ENCODE results near the gene PLCZ1. TPM values are rescaled to one million over a fixed set of nuclear protein-coding genes. Genes with fewer than 3 reads are reported as not detected.

Gene PLCZ1
- total and polyA plus RNA-seq, 9 of the 15 experiments (the other 6 are each of a cell fraction or from before 2014, with no cell fraction given), result not detected

DNA sequence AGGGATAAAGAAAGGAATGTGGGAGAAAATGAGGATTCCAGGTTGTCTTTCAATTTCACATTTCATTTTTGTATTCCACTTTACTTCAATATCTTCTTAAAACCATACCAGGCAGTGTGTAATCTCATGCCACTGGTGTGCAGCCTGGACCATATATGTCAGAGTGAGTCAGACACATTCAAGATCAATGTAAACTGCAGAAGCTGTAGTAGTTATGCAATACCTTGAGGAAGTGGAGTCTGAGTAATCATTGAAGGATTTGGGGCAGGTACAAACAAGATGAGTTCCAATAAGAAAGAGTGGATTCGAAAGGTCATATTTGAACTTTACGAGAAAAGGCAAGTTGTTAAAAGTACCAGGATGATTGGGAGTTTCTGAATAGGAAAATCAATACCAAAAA, 14.1 kb downstream of the PLCZ1 start:
- no peak overlapping the region for H3K27ac ChIP-seq (ENCODE audit: extremely low read depth, low read depth, low read length)
- ChIA-PET CTCF (ENCODE audit: low intra/inter-chr PET ratio) (no interaction called here), POLR2A (no interaction called here)
- intact Hi-C loops (cut with micrococcal nuclease), result no loop called here
- no peaks in the 10 kb centered on the region for H3K9me1 ChIP-seq (ENCODE audit: control insufficient read depth, insufficient read depth, low read length)
- no peak overlapping the region for H3K4me3 ChIP-seq
- H2AFZ ChIP-seq (ENCODE audit: low read depth, low read length), result no peak overlapping the region
- in situ Hi-C loops (cut with MboI), result no loop called here
- no peaks in the 10 kb centered on the region for H3K36me3 ChIP-seq (ENCODE audit: control insufficient read depth, insufficient read depth, low read length)
- no peaks in the 10 kb centered on the region for H3K27me3 ChIP-seq (ENCODE audit: control insufficient read depth in 2 of 2, insufficient read depth in 2 of 2, low read length in 2 of 2)
- no peaks in the 10 kb centered on the region for H3K9me3 ChIP-seq (replicated peaks; ENCODE audit: control insufficient read depth, insufficient read depth, low read depth, low read length)
- no peaks in the 10 kb centered on the region for H3K79me2 ChIP-seq (ENCODE audit: control insufficient read depth, insufficient read depth, low read length)
- 63% methylated on average over 2 of the region's 2 CpGs for WGBS (ENCODE audit: insufficient coverage, low coverage, missing lambda C conversion rate)
- ATAC-seq, result no peak
- no peak overlapping the region for H3K9ac ChIP-seq (ENCODE audit: insufficient read depth in 1 of 2, low read depth in 2 of 2, low read length in 2 of 2)
- BruUV-seq (replicated peaks), result no TSS peak
- DNase-seq (ENCODE audit: extremely low read depth in 1 of 4, low spot score in 3 of 4), result no peak
- H4K20me1 ChIP-seq (replicated peaks; ENCODE audit: control insufficient read depth, insufficient read depth, low read length), result no peaks in the 10 kb centered on the region
- H3K4me1 ChIP-seq (replicated peaks in 1 of 2; ENCODE audit: control insufficient read depth in 2 of 2, insufficient read depth in 2 of 2, low read length in 2 of 2), result no peaks in the 10 kb centered on the region; a peak in 1 of 5 replicates
- no peak overlapping the region for H3K4me2 ChIP-seq (ENCODE audit: insufficient read depth, low read length)
- FAIRE-seq, result no peak
- TF ChIP-seq HMG20A (CRISPR knock-in tag; conservative IDR thresholded peaks at IDR 0.05) (no peak), ZNF134 (CRISPR knock-in tag; conservative IDR thresholded peaks at IDR 0.05) (no peak), TRIM24 (IDR thresholded peaks at IDR 0.05) (peak; percentile 43 to 64; a peak in 2 of 4 replicates), FOXA1 (IDR thresholded peaks at IDR 0.05; ENCODE audit: borderline replicate concordance) (no peak), HDAC2 (IDR thresholded peaks at IDR 0.05) (no peak), ZNF165 (CRISPR knock-in tag; IDR thresholded peaks at IDR 0.05; ENCODE audit: borderline replicate concordance) (no peak), IRF2 (CRISPR knock-in tag; IDR thresholded peaks at IDR 0.05) (no peak), ZEB2 (IDR thresholded peaks at IDR 0.05) (no peak), PRPF4 (IDR thresholded peaks at IDR 0.05; ENCODE audit: insufficient read depth, low read depth, low read length, poor library complexity, severe bottlenecking) (no peak), SPI1 (IDR thresholded peaks at IDR 0.05; ENCODE audit: borderline replicate concordance, low read depth, low read length) (no peak), HIVEP1 (CRISPR knock-in tag; IDR thresholded peaks at IDR 0.05) (no peak), ZZZ3 (IDR thresholded peaks at IDR 0.05) (no peak), ZNF75A (CRISPR knock-in tag; IDR thresholded peaks at IDR 0.05) (no peak), ZKSCAN1 (IDR thresholded peaks at IDR 0.05; ENCODE audit: low read depth, low read length) (no peak), RBM34 (IDR thresholded peaks at IDR 0.05; ENCODE audit: borderline replicate concordance, insufficient read depth, low read length) (no peak), SMC3 (conservative IDR thresholded peaks at IDR 0.05; ENCODE audit: insufficient read depth, low read depth, low read length) (no peak)
- TF ChIP-seq, protein P1, sequence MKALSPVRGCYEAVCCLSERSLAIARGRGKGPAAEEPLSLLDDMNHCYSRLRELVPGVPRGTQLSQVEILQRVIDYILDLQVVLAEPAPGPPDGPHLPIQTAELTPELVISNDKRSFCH (CRISPR knock-in tag; IDR thresholded peaks at IDR 0.05), result no peak
- TF ChIP-seq, protein P1 (tag; IDR thresholded peaks at IDR 0.05), result no peak
- TF ChIP-seq, protein P2, sequence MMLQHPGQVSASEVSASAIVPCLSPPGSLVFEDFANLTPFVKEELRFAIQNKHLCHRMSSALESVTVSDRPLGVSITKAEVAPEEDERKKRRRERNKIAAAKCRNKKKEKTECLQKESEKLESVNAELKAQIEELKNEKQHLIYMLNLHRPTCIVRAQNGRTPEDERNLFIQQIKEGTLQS (IDR thresholded peaks at IDR 0.05), result peak; percentile 38; the same call in 1 of the 2 replicates
- TF ChIP-seq, protein P2 (CRISPR knock-in tag; conservative IDR thresholded peaks at IDR 0.05), result no peak
- TF ChIP-seq, protein P3, sequence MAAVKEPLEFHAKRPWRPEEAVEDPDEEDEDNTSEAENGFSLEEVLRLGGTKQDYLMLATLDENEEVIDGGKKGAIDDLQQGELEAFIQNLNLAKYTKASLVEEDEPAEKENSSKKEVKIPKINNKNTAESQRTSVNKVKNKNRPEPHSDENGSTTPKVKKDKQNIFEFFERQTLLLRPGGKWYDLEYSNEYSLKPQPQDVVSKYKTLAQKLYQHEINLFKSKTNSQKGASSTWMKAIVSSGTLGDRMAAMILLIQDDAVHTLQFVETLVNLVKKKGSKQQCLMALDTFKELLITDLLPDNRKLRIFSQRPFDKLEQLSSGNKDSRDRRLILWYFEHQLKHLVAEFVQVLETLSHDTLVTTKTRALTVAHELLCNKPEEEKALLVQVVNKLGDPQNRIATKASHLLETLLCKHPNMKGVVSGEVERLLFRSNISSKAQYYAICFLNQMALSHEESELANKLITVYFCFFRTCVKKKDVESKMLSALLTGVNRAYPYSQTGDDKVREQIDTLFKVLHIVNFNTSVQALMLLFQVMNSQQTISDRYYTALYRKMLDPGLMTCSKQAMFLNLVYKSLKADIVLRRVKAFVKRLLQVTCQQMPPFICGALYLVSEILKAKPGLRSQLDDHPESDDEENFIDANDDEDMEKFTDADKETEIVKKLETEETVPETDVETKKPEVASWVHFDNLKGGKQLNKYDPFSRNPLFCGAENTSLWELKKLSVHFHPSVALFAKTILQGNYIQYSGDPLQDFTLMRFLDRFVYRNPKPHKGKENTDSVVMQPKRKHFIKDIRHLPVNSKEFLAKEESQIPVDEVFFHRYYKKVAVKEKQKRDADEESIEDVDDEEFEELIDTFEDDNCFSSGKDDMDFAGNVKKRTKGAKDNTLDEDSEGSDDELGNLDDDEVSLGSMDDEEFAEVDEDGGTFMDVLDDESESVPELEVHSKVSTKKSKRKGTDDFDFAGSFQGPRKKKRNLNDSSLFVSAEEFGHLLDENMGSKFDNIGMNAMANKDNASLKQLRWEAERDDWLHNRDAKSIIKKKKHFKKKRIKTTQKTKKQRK (IDR thresholded peaks at IDR 0.05; ENCODE audit: borderline replicate concordance, low read depth, low read length), result no peak
